HG02840 (cell line): Measurements from ENCODE around the gene UNC119B.
A peak's percentile ranks its signal among the peaks of the same experiment; 100 is the strongest.
"Not testable (repeated sequence)": the region's sequence is repeated elsewhere in the genome, so short reads cannot be mapped to it uniquely, and the experiment has no call there.

Experiments
- ATAC-seq: cut with Tn5 transposase; IDR thresholded peaks from one replicate; pipeline ENCODE4 v1.9.1; 2021; ENCODE audit warnings: mild to moderate bottlenecking, moderate library complexity, moderate number of reproducible peaks; ENCODE audit not compliant: unreplicated experiment, low FRiP score

UNC119B gene

DNA sequence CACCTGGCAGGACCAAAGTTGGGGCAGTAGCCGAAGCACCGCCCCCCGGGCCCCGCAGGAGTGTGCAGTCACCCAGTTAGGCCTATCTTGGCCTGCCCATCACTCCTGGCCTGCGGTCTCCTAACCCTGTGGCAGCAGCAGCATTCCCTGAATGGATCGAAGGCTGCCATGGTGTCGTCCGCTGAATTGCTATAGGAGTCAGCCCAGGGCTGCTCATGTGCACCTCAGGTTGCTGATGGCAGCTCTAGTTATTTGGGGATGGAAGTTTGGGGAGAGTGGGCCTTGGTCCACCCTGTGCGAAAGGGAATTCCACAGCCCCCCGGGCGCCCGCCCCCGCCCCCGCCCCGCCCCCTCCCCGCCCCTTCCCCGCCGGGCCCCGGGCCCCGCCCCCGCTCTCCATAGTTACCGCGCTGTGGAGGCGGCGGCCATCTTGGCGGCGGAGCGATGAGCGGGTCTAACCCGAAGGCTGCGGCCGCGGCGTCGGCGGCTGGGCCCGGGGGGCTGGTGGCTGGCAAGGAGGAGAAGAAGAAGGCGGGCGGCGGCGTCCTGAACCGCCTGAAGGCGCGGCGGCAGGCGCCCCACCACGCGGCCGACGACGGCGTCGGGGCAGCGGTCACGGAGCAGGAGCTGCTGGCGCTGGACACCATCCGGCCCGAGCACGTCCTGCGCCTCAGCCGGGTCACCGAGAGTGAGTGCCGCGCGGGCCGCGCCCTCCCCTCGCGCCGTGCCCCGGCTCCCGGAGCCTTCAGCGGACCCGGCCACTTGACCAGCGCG is at the start of gene UNC119B:
Gene UNC119B (plus strand): TSS at position 428 of the 774 bp plus-strand sequence. CDS start 17 bp downstream, at position 445.
- ATAC-seq: peak; percentile 68

DNA sequence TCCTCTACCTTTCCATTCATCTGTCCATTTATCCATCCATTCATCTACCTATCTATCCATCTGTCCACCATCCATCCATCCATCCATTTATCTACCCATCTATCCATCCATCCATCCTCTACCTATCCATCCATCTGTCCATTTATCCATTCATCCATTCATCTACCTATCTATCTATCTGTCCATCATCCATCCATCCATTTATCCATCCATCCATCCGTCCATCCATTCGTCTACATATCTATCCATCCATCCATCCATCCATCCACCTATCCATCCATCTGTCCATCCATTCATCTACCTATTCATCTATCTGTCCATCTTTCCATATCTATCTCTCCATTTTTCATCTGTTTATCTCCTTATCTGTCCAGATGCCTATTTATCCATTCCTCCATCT is 48.8 kb upstream of the UNC119B start:
- ATAC-seq: no peak

DNA sequence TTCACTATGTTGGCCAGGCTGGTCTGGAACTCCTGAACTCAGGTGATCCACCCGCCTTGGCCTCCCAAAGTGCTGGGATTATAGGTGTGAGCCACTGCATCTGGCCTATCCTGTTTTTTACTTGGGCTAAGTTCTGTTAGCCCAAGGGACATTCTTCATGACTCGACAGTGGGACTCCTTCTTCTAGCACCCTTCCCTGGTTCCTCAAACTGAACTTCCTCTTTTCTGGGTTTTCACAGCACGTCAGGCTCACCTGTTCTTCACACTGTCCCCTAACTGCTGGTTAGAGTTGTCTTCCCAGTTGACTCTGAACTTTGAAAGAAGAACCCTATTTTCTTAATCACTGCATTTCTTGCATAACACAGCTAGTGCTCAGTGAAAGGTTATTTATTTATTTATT is 47.4 kb upstream of the UNC119B start:
- no peak for ATAC-seq

DNA sequence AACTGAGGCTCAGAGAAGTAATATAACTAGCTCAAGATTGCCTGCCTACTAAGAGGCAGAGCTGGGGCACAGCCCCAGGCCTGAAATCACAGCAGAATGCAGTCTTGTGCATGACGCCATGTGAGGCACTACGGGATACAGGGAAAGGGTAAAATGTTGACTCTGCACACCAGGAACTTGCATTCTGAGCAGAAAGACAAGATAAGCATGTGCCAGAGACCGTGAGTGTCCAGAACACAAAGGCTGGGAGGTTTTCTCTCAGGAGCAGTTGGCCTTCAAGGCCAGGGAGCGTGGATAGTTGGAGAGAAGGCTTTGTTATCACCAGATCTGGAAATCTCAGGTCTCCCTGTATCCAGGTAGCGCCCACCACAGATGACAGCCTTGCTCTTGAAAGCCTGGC is 46.5 kb upstream of the UNC119B start:
- ATAC-seq: no peak

DNA sequence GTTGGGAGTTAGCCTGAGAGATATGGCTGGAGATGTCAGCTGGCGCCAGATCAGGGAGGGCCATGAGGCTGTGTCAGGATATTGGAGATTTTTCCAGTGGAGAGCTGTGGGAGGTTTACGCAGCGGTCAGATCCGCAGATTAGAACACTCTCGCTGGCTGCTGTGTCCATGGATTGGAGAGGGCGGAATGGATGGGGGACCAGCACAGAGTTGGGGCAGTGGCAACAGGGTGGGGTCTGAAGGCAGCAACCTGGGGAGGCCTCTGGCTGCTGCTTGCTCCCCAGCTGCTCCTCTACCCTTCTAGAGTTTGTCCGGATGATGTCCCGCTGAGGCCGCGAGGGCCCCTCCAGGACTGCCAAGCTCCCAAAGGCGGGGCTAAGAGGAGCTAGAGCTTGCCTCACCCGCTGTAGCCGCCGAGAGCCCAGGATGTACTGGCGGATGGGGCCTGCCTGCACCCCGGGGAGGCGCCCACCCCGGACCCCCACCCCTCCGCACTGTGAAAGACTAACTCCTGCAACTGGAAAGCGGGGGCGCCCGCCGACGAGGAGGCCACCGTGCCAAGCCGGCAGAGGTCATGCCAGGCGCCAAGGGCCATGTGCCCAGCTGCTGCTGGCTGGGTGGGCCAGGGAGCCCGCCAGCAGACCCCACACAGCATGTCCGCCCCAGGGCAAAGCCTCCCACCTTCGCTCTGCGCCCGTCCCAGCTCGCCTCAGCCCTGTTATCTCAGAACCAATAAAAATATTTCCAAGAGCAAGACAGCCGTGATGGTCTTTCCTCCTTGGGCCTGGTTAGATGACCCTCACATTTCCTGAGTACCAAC is 43.5 kb upstream of the UNC119B start:
- ATAC-seq: no peak

DNA sequence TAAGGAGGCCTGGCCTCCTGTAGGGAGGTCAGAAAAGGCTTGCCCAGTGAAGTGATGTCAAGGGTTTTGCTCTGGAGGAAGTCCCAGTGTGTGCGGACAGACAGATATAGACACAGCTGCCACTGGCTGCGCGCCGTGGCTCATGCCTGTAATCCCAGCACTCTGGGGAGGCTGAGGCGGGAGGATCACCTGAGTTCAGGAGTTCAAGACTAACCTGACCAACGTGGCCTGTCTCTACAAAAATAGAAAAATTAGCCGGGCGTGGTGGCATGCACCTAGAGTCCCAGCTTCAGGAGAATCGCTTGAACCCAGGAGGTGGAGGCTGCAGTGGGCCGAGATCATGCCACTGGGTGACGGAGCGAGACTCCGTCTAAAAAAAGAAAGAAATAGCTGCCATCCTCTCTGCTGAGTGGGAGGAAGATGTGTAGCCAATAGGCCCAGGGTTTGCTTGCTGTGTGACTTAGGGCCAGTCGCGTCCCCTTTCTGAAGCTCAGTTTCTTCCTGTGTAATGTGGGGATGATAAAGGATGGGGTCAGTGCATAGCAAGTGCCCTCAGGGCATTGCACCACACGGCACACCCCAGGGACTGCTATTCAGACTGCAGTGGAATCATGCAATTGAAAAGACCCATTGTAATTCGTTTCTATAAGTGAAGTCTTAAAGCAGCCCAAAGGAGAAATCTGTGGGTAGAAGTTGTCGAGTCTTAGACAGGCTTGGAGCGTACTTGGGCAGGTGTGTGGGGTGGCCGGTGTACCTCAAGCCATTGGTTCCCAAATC is 42.0 kb upstream of the UNC119B start:
- no peak for ATAC-seq

DNA sequence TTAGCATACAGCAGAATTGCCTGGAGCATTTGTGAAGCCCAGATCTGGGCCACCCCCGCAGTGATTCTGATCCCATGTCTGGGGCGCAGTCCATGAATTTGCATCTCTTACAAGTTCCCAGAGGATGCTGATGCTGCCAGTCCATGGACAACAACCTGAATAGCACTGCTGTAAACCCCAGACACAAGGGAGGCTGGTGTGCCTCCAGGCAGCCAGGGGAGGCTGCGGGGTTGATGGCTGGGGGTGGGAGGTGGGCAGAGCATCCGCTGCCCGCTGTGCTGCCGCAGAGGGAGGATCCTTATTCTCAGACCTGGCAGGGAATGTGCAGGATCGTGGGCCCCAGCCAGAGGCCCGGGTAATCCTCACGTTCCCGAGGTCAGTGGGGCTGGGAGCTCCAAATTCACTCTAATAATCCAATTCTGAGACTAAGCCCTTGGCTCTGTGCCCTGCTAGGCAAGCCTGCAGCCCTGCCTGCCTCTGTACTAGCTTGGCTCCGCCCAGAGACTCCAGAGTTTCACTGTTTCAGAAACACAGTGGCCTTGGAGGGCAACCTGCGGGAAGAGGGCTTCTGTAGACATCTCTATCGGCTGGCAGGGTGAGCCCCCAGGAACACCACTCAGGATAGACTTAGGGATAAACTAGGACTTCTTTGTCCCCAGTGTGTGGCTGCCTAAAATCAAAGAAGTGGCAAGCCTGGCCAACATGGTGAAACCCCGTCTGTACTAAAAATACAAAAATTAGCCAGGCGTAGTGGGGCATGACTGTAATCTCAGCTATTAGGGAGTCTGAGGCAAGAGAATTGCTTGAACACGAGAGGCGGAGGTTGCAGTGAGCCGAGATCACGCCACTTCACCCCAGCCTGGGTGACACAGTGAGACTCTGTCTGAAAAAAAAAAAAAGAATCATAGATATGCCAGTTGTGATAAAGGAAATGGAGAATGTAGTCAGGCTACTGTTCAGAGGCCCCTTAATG is 41.1 kb upstream of the UNC119B start:
- no peak for ATAC-seq

DNA sequence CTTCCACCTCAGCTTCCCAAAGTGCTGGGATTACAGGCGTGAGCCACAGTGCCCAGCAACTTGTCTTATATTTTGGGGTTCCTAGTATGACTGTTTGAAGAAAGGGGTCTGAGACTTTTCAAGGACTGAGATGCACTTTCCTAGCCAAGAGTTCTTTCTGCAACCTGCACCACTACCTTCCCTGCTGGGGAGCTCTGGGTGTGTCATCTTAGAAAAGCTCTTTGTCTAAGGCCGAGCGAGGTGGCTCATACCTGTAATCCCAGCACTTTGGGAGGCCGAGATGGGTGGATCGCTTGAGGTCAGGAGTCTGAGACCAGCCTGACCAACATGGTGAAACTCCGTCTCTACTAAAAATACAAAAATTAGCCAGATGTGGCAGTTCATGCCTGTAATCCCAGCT is 40.0 kb upstream of the UNC119B start:
- not testable (repeated sequence) for ATAC-seq

DNA sequence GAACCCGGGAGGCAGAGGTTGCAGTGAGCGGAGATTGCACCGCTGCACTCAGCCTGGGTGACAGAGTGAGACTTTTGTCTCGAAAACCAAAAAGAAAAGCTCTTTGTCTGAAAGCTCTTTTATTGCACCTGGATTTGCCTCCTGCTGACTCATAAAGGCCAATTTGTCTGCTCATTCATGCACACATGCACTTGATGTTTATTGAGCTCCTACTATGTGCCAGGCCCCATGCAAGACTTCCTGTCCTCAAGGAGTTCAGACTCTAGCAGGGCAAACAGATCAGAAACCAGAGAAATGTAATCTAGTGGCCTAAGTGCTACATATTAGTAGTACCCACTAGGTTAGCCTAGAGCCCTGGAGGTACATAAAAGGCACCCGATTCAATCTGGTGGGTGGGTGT is 39.6 kb upstream of the UNC119B start:
- ATAC-seq: no peak

DNA sequence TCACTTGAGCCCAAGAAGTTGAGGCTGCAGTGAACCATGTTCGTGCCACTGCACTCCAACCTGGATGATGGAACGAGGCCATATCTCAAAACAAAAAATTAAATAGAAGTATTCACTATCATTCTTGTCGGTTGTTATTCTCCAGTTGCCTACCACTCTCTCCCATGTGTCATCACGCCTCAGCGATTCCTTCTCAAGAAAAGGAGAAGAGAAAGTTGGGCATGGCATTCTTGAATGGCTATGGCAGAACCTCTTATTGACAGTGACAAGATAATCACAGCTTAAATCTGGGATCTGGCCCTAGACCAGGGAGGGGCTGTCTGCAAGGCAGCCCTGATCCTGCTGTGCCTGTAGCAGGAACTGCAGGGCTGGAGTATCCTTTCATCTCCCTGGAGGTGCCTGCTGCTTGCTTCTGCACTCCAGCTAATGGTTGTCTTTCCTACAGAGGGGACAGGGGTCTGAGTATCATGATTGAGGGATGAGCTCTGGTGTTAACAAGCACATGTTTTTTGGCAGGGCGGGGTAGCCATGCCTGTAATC is 36.1 kb upstream of the UNC119B start:
- no peak for ATAC-seq

DNA sequence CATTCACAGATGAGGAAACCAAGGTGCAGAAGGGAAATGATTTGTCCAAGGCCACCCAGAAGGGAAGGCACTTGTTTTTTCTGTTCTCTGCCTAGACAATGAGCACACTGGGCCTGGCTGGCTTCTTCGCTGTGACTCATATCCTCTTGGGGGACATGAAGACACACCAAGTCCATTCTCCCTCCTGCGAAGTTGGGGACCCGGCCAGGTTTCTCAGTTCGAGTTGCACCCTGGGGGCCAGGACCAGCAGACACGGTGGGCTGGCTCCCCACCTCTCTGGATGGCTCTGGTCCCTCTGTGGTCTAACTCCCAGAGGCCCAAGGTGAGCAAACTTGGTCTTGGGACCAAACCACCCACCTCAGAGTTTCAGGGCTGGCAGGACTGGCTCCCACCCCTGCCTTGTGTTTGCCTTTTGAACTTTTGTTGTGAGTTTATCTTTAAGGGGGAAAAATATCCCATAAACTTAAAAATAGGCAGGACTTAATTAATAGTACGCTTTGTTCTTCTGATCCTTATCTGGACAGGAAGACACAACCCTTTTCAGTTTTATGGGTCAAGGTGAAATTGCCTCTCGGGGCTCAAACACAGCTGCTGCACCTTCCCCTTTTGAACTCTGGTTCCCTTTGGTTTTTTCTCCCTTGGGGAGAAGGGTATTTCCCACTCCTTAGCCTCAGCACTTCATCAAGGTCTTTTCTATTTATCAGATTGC is 32.3 kb upstream of the UNC119B start:
- no peak for ATAC-seq

DNA sequence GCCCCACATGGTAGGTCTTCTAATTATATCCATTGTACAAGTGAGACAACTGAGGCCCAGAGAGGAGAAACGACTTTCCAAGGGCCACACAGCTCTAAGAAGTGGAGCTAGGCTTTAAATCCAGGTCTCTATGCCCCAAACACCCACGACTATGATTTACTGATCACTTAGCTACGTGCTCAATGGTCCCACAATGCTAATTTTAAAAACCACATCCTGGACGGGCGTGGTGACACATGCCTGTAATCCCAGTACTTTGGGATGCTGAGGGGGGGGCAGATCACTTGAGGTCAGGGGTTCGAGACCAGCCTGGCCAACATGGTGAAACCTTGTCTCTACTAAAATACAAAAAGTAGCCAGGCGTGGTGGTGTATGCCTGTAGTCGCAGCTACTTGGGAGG is 31.7 kb upstream of the UNC119B start:
- ATAC-seq: no peak

DNA sequence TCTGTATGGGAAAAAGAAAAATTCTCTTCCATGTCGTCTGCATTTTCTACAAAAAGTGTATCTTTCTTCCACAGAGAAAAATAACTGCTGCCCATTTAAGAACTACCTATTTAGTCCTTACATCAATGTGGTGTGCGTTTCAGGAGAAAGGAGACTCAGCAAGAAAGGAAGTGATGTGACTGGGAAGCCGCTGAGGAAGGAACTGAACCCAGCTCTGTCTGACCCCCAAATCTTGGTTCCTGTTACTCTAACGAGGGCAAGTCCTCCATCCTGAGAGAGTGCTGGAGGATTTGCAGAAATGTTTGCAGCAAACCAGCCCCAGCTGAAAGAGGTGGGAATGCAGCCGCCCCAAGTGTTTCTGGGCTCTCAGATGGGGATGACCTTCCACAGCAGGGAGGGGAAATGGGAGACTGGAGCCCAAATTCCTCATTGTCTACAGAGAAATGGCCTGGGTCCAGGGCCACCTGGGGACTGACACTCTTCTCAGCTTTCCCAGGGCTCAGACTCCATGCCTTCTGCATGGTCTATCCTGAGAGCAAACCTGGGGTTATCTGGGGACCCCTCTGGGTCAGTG is 30.0 kb upstream of the UNC119B start:
- ATAC-seq: no peak

DNA sequence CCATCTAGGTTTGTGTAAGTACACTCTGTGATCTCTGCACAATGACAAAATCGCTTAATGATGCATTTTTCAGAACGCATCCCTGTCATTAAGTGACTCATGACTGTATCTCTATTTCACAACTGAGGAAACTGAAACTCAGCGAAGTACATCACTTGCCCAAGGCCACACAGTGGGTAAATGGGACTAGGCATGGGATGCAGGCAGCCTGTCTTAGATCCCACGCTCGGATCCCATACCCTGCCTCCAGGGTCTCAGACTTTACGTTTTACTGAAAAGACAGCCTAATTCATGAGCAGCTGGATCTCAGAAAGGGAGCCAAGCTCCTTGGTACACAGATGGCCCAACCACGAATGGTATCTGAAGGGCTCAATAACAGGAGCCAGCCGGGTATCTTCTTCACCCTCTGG is 25.7 kb upstream of the UNC119B start:
- ATAC-seq: no peak

DNA sequence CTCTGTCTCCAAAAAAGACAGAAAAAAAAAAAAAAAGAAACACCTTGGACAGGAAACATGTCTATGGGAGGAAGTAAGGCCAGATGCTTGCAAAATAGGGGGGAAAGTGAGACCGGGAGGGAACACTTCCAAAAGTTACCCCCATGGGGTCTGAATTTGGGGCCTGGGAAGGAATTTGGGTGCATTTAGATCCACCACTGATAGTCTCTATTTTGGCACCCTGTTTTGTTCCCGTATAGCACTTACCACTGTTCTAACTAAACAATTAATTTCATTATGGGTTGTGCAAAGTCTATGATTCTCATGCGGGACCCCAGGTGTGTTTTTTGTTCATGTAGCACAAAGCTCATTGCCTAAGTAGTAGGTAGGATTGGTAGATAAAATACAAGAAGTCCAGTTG is 24.7 kb upstream of the UNC119B start:
- ATAC-seq: no peak

DNA sequence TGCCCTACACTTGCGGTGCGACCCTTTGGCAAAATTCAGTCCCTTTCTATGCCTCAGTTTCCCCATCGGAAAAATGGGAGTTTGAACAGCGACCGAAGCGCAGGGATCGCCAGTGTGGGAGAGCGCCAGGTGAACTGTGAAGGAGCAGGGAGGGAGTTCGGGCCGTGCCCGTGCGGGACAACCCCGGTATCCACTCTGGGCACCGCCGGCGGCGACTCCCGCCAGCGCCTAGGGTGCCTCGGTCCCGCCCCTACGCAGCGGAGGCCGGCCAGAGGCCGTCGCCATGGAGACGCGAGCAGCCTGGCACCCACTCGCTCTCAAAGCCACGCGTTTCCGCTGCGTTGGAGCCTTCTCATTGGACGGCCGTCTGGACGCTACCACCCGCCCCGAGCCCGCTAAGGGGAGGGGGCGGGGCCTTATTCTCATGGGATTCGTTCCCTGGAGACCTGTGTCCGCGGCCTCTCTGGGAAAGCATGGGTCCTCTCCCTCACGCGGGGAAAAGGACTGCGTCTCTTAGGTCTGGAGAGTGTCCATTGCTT is 24.0 kb upstream of the UNC119B start:
- peak; percentile 70 for ATAC-seq

DNA sequence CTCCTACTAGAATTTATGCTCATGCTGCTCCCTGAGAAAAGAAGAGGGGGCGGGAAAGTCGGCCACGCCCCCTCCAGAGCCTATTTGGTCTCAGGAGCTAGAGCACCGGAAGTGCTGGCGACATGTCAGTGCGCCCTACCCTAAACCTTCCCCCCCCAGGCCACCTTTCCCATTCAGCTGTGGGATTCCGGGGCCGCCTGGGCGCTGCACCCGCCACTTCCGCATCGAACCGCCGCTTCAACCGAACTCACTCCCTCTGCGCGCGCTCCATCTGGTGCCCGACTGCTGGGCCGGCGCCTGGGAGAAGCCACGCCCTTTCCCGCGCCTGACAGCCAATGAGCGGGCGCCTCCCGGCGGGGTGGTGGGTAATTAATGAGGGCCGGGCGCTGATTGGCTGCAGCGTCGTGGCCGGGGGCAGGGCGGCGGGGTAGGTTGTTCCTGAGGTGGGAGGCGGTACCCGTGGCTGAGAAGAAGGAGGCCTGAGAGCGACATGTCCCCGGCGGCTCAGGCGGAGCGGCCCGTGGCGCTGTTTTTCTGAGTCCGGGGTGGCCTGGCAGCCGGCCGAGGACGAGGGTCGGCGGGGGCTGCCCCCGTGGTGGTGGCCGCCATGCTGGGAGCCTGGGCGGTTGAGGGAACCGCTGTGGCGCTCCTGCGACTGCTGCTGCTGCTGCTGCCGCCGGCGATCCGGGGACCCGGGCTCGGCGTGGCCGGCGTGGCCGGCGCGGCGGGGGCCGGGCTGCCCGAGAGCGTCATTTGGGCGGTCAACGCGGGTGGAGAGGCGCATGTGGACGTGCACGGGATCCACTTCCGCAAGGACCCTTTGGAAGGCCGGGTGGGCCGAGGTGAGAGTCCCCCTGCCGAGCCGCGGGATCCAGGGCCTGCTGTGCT is 23.3 kb upstream of the UNC119B start, which contains the start of gene MLEC:
Gene MLEC (plus strand): TSS at position 460 of the 888 bp plus-strand sequence. CDS start 148 bp downstream, at position 608.
- peak; percentile 64 for ATAC-seq
